Measurements from ENCODE around the gene LRRC71. TPM values are rescaled to one million over a fixed set of nuclear protein-coding genes. Genes with fewer than 3 reads are reported as not detected.

LRRC71 gene
- total RNA-seq, 1 donor from 2014 or later = not detected

DNA sequence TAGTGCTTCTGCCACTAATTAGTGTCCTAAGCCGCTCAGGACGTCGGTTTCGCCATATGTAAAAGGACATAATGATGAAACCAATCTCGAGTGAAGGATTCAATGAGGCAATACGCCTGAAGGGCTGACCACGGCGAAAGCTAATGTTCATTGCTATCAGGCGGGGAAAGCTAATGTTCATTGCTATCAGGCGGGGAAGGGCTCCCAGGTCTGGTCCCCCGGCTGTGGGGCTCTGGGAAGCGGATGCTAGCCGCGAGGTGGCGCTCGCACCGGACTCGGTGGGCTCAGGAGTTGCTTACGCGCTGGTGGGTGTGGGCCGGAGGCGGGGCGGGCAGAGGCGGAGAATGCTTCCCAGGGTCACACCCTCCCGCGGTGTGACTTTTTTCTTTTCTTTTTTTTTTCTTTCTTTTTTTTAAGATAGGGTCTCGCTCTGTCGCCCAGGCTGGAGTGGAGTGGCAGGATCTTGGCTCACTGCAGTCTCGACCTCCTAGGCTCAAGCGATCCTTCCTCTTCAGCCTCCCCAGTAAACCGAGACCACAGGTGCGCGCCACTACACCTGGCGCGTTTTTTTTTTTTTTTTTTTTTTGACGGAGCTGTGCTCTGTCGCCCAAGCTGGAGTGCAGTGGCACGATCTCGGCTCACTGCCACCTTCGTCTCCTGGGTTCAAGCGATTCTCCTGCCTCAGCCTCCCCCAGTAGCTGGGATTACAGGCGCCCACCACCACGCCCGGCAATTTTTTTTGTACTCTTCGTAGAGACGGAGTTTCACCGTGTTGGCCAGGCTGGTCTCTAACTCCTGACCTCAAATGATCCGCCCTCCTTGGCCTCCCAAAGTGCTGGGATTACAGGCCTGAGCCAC, 28.0 kb upstream of the LRRC71 start:
- intact Hi-C loops (cut with micrococcal nuclease) = loop anchor here (1.0 to 10.0 kb wide), 6 partner anchors 28 to 208 kb away; partner anchors contain the start of genes LRRC71 and NTRK1

- intact Hi-C loops (cut with micrococcal nuclease) = loop anchor here (5.0 to 10.0 kb wide), 3 partner anchors 69 to 208 kb away; no protein-coding TSS in a partner anchor
Measured at GRCh38 chr1:156893048-156893953, 27.1 kb upstream of the LRRC71 start, which contains the start of gene PEAR1. Gene PEAR1, plus strand, starts transcription at chr1:156893718. Its CDS starts 10,209 bp downstream, at chr1:156903927.

GRCh38 chr1:156894001-156894400, 26.4 kb upstream of the LRRC71 start:
- intact Hi-C loops (cut with micrococcal nuclease) = loop anchor here (5.0 to 10.0 kb wide), 3 partner anchors 68 to 209 kb away; no protein-coding TSS in a partner anchor

GRCh38 chr1:156894711-156895454, 25.5 kb upstream of the LRRC71 start:
- intact Hi-C loops (cut with micrococcal nuclease) = loop anchor here (5.0 to 10.0 kb wide), 3 partner anchors 67 to 210 kb away; no protein-coding TSS in a partner anchor

GRCh38 chr1:156895455-156895812, 25.0 kb upstream of the LRRC71 start:
- intact Hi-C loops (cut with micrococcal nuclease) = loop anchor here (10.0 kb wide), 2 partner anchors 179 to 211 kb away; no protein-coding TSS in a partner anchor

DNA sequence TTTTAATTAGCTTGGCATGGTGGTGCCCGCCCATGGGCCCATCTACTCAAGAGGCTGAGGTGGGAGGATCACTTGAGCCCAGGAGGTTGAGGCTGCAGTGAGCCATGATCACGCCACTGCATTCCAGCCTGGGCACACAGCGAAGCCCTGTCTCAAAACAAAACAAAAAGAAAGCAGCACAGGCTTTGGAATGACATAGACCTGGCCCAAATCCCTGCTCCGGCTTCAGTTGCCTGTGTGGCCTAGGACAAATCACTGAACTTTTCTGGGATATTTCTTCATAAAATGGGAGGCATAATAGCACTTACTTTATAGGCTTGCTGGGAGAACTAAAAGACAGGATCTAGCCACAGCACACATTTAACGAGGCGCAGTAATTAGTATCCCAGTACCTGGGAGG, 24.5 kb upstream of the LRRC71 start:
- intact Hi-C loops (cut with micrococcal nuclease) = loop anchor here (10.0 kb wide), 2 partner anchors 179 to 211 kb away; no protein-coding TSS in a partner anchor

DNA sequence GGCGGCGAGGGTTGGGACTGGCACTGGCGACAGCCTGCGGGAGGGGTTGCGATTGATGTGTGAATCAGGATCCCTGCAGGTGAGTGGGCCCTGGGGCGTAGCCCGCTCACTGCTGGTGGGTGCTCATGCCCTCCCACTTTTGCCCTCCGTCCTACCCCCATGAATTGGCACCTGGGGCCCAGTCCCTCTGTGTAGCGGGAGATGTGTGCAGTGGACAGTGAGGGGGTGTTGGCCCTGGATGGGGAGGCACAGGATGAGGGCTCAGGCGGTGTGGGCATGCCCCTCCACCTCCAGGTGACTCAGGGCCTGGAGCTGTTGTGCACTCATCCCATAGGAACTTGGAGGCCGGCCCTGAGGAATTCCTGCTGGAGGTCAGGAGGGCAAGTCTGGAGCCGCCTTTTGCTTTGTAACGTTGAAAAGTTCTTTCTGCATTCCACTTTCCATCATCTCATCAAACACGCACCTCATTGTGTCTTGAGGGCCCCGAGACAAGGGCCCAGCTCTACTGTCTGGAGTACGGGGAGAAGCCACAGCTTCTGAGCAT, 23.9 kb upstream of the LRRC71 start:
- intact Hi-C loops (cut with micrococcal nuclease) = loop anchor here (10.0 kb wide), 2 partner anchors 178 to 212 kb away; no protein-coding TSS in a partner anchor

- intact Hi-C loops (cut with micrococcal nuclease) = loop anchor here (10.0 kb wide), 2 partner anchors 178 to 212 kb away; no protein-coding TSS in a partner anchor
Measured at GRCh38 chr1:156897078-156897825, 23.2 kb upstream of the LRRC71 start.

DNA sequence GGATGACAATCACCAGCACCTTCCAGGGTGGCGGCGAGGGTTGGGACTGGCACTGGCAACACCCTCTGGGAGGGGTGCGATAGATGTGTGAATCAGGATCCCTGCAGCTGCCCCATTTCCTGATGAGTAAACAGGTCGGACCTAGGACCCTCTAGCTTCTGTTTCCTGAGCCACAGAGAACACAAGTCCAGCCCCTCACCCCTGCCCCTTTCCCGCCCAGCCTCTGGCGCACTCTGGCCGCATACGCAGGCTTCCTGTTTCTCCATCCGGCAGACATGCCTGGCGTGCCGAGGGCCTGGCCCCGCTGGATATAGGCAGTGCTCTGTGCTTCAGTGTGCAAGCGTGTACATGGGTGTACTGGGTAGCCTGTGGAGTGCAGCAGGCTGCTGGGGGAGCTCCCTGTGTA, 22.3 kb upstream of the LRRC71 start:
- intact Hi-C loops (cut with micrococcal nuclease) = loop anchor here (10.0 kb wide), 2 partner anchors 177 to 213 kb away; no protein-coding TSS in a partner anchor

GRCh38 chr1:156898971-156899664, 21.3 kb upstream of the LRRC71 start:
- intact Hi-C loops (cut with micrococcal nuclease) = loop anchor here (10.0 kb wide), 2 partner anchors 176 to 214 kb away; no protein-coding TSS in a partner anchor

- intact Hi-C loops (cut with micrococcal nuclease) = loop anchor here (10.0 kb wide), 2 partner anchors 175 to 215 kb away; no protein-coding TSS in a partner anchor
Measured at GRCh38 chr1:156899956-156900718, 20.3 kb upstream of the LRRC71 start.

GRCh38 chr1:156900896-156901589, 19.4 kb upstream of the LRRC71 start:
- intact Hi-C loops (cut with micrococcal nuclease) = no loop called here

GRCh38 chr1:156901590-156901900, 18.9 kb upstream of the LRRC71 start:
- intact Hi-C loops (cut with micrococcal nuclease) = no loop called here

DNA sequence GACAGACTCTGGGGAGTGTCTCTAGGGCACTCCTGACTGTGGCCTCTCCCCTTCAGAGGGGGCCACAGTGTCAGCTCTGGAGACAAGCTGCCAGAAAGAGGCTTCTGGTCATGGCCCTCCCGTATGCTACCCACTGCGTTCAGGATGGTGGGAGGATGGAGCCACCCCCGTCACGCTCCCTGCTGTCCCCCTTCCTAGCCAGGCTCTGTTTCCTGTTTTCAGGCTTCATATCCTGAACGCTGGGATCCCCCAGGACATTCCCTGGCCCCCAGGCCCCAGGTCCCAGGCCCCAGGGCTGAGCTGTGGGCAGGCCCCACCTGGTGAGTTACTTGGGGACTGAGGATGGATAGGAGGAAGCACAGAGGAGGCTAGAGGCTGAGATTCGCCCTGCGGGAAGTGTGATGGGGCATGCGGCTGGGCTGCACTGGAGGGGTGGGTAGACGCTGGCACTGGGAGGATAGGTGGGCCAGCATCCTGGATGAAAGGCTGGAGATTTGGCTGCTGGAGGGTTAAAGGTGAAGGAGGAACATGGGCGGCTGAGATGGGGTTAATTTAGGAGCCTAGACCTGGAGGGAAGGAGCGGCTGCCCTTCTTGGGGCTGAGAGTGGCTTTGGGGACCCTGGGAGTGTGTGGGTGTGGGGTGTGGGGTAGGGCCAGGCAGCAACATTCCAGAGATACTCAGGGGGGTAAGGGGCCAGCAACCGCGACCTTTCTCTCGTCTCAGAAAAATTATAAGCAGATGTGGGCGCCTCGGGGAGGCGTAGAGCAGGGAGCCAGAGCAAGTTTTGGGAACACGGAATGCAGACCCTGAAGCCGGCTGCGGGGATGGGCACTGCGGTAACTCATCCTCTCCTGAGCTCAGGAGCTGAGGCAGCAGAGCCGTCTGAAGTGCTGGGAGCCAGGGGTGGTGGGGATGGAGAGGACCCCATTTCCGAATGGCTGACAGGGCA, 18.2 kb upstream of the LRRC71 start:
- intact Hi-C loops (cut with micrococcal nuclease) = no loop called here

DNA sequence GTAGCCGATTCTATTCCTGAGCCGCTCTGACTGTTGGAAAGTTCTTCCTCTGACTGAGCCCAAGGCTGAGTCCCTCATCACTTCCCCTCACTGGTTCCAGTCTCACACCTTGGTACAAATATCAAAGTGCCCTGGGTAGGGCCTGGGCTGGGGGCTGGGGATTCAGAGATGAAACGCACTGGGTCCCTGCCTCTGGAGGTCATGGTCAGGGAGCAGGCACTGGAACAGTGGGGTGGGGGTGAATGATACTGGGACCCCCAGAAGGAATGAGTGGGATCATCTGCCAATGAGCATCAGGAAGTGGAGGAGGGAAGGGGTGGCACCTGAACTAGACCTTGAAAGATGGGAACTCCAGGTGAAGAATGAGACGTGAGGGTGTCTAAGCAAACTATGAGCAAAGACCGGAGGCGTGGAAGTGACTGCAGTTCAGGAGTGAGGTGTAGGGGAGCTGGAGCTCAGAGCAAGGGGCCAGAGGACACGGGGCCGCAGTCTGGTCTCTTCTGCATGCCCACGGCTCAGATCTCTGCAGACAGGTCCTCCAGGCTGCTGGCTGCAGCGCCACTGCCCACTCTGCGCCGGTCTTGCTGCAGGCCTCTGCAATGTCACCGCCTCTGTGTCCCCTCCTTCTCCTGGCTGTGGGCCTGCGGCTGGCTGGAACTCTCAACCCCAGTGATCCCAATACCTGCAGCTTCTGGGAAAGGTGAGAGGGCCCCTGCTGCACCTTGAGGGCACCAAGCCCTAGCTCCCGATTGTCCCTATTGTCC, 16.9 kb upstream of the LRRC71 start:
- intact Hi-C loops (cut with micrococcal nuclease) = no loop called here

All from T-helper 2 cell treated with Interferon-gamma antibody and Interleukin-4, amounts not matched to agents 100 ng/mL and 5 ng/mL, for 36 hours (primary cell).